ENCODE measurements around the gene PLSCR5. TPM values are rescaled to one million over a fixed set of nuclear protein-coding genes. Genes with fewer than 3 reads are reported as not detected.

The PLSCR5 gene
- polyA plus RNA-seq, 1 of the 3 experiments (the other 2 are of a cell fraction): not detected

GRCh38 chr3:146542179-146542578 is 63.0 kb downstream of the PLSCR5 start:
- POLR2A ChIA-PET: no interaction called here
- no peak overlapping the region for H3K4me2 ChIP-seq
- no peak overlapping the region for H3K27ac ChIP-seq (ENCODE audit: low read depth in 2 of 2, low read length in 1 of 2)
- no peaks in the 10 kb centered on the region for H3K9me3 ChIP-seq
- no peak overlapping the region for H2AFZ ChIP-seq (ENCODE audit: low read depth)
- peaks cover 2 to 3% of the 10 kb centered on the region in 2 experiments; a peak in 1 of 4 replicates for H3K4me1 ChIP-seq (ENCODE audit: control insufficient read depth in 1 of 2, insufficient read depth in 2 of 2, low read depth in 1 of 2, low read length in 1 of 2)
- H3F3A ChIP-seq (replicated peaks; ENCODE audit: insufficient read depth): peaks cover 6% of the 10 kb centered on the region
- no peaks in the 10 kb centered on the region for H3K79me2 ChIP-seq (ENCODE audit: insufficient read depth)
- no peak overlapping the region for H3K9ac ChIP-seq
- WGBS (ENCODE audit: low lambda C conversion rate): 84% methylated on average over 2 of the region's 2 CpGs
- TF ChIP-seq RCOR1 (IDR thresholded peaks at IDR 0.05; ENCODE audit: low read length): no peak
- TF ChIP-seq MXI1 (IDR thresholded peaks at IDR 0.05; ENCODE audit: low read depth, low read length): no peak
- no peak for TF ChIP-seq NRF1 (IDR thresholded peaks at IDR 0.05; ENCODE audit: low read depth, low read length)
- no peak for TF ChIP-seq FOXM1 (IDR thresholded peaks at IDR 0.05; ENCODE audit: low read depth)
- no peak for TF ChIP-seq POLR2AphosphoS5 (IDR thresholded peaks at IDR 0.05; ENCODE audit: low read depth, low read length)
- TF ChIP-seq TAF1 (IDR thresholded peaks at IDR 0.05; ENCODE audit: borderline replicate concordance, low read depth, low read length): no peak
- no peak for TF ChIP-seq USF1 (IDR thresholded peaks at IDR 0.05; ENCODE audit: borderline replicate concordance, low read depth)
- no peak for TF ChIP-seq TEAD4 (IDR thresholded peaks at IDR 0.05; ENCODE audit: borderline replicate concordance, insufficient read depth)
- TF ChIP-seq SIN3A (IDR thresholded peaks at IDR 0.05; ENCODE audit: borderline replicate concordance, low read depth, low read length): no peak
- no peak for TF ChIP-seq RAD21 (IDR thresholded peaks at IDR 0.05; ENCODE audit: low read length)
- TF ChIP-seq MAX (IDR thresholded peaks at IDR 0.05; ENCODE audit: low read depth): no peak
- no peak for TF ChIP-seq NFIC (IDR thresholded peaks at IDR 0.05; ENCODE audit: borderline replicate concordance)
- TF ChIP-seq FOXJ3 (CRISPR knock-in tag; IDR thresholded peaks at IDR 0.05): no peak
- TF ChIP-seq RFX5 (IDR thresholded peaks at IDR 0.05; ENCODE audit: low read length): no peak
- no peaks in the 10 kb centered on the region for H3K36me3 ChIP-seq (replicated peaks in 1 of 2; ENCODE audit: control insufficient read depth in 1 of 2, insufficient read depth in 2 of 2, low read length in 1 of 2)
- CTCF ChIA-PET: no interaction called here
- no peak for DNase-seq
- no peak overlapping the region for H3K4me3 ChIP-seq (ENCODE audit: low read depth in 2 of 2, low read length in 1 of 2)
- no peaks in the 10 kb centered on the region for H3K27me3 ChIP-seq (ENCODE audit: insufficient read depth)
- H4K20me1 ChIP-seq (ENCODE audit: insufficient read depth): no peaks in the 10 kb centered on the region
- no peaks in the 10 kb centered on the region for H3K9me2 ChIP-seq

DNA sequence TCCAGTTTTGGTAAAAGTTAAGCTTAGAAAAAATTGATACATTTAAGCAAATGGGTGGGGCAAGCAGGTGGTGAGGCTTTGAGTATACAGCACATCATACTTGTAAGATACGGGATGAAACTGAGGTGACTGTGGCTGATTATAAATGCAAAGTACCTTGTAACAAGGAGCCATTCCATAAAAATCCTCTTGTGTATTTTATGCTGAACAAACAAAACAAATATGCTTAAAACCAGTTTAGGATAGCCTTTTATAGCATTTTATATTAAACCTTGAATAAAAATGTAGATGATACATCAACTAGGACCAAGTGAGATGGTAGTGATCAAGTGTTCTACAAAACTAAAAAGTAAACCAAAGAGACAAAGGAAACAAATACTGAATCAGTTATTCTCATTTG is 64.2 kb downstream of the PLSCR5 start:
- Histone ChIP-seq H2AFZ (ENCODE audit: low read depth) (no peak overlapping the region), H3K4me1 (ENCODE audit: control insufficient read depth in 1 of 2, insufficient read depth in 2 of 2, low read depth in 1 of 2, low read length in 1 of 2) (peaks cover 2 to 3% of the 10 kb centered on the region in 2 experiments; a peak in 1 of 4 replicates), H3K4me3 (ENCODE audit: low read depth in 2 of 2, low read length in 1 of 2) (no peak overlapping the region), H3K27ac (ENCODE audit: low read depth in 2 of 2, low read length in 1 of 2) (no peak overlapping the region), H3K9me2 (no peaks in the 10 kb centered on the region), H3K79me2 (ENCODE audit: insufficient read depth) (no peaks in the 10 kb centered on the region), H3K9me3 (no peaks in the 10 kb centered on the region), H3K36me3 (replicated peaks in 1 of 2; ENCODE audit: control insufficient read depth in 1 of 2, insufficient read depth in 2 of 2, low read length in 1 of 2) (no peaks in the 10 kb centered on the region), H3K27me3 (ENCODE audit: insufficient read depth) (no peaks in the 10 kb centered on the region), H4K20me1 (ENCODE audit: insufficient read depth) (no peaks in the 10 kb centered on the region), H3K4me2 (no peak overlapping the region), H3K9ac (no peak overlapping the region), H3F3A (replicated peaks; ENCODE audit: insufficient read depth) (peaks cover 6% of the 10 kb centered on the region)
- CTCF ChIA-PET: no interaction called here
- no peak for DNase-seq
- WGBS (ENCODE audit: low lambda C conversion rate): 91% methylated on average over 1 of the region's 1 CpG
- no peak for TF ChIP-seq ELF1 (IDR thresholded peaks at IDR 0.05)
- no peak for TF ChIP-seq FOSL2 (IDR thresholded peaks at IDR 0.05; ENCODE audit: borderline replicate concordance, low read depth)
- no peak for TF ChIP-seq IRF3 (IDR thresholded peaks at IDR 0.05; ENCODE audit: low read depth, low read length)
- TF ChIP-seq SIN3A (IDR thresholded peaks at IDR 0.05; ENCODE audit: borderline replicate concordance, low read depth, low read length): no peak
- TF ChIP-seq RAD21 (IDR thresholded peaks at IDR 0.05; ENCODE audit: low read length): no peak
- TF ChIP-seq YY1 (IDR thresholded peaks at IDR 0.05; ENCODE audit: low read depth): no peak
- TF ChIP-seq SMC3 (IDR thresholded peaks at IDR 0.05; ENCODE audit: low read depth, low read length): no peak
- no peak for TF ChIP-seq CHD2 (IDR thresholded peaks at IDR 0.05; ENCODE audit: low read length, partially characterized antibody)
- no peak for TF ChIP-seq GABPA (IDR thresholded peaks at IDR 0.05; ENCODE audit: low read depth)
- no peak for TF ChIP-seq CTCF (IDR thresholded peaks at IDR 0.05)
- no peak for TF ChIP-seq TAF1 (IDR thresholded peaks at IDR 0.05; ENCODE audit: borderline replicate concordance, low read depth, low read length)
- no peak for TF ChIP-seq NFIC (IDR thresholded peaks at IDR 0.05; ENCODE audit: borderline replicate concordance)
- POLR2A ChIA-PET: no interaction called here

Data from SK-N-SH (cell line).